GM18870 (cell line): ENCODE data around the gene ADAM15.

Experiments used
- ATAC-seq: cut with Tn5 transposase; IDR thresholded peaks from one replicate; pipeline ENCODE4 v1.9.1; 2021; ENCODE audit warnings: moderate library complexity; ENCODE audit not compliant: unreplicated experiment

ADAM15 gene

DNA sequence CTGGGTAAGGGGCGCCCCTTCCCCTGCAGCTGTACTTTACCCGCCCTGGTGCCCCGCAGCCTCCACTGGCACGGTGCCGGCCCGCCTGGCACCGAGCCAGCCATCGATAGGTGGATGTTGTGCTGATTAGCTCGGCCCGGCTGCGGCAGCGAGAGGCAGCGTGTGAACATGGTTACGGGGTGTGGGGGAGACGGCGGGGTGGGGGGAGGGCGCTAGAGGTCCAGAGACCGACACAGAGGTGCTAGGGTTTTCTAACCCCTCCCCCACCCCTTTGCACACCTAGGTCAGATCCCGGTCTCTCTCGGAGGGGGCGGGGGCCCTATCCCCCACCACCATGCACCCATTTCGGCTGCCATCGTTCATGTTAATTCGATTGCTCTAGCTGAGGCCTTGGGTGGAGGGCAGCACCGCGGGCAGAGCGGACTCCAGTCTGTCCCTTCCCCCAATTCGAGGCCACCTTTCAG, 19.1 kb downstream of the ADAM15 start:
- no peak for ATAC-seq

GRCh38 chr1:155070721-155071569, 19.8 kb downstream of the ADAM15 start:
- ATAC-seq: no peak

DNA sequence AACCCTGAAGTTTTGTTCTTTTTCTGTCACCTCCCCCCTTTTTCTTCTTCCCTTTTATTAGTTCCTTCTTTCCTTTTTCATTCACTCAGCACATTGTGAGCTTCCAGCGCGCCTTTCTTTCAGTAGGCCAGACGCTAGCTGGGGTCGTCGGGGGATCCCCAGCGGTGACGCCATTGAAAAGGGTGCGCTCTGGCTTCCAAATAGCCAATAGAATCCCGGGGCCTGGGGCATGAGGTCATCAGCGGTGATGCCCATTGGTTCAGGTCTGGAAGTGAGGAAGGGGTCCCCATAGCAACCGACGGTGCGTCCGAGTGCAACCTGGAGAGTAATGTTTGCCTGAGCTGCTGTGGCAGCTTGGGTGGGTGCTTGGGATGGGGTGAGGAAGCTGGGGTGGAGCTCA, 20.6 kb downstream of the ADAM15 start:
- ATAC-seq: no peak

GRCh38 chr1:155072531-155073289, 21.6 kb downstream of the ADAM15 start:
- ATAC-seq: no peak

GRCh38 chr1:155073377-155074242, 22.5 kb downstream of the ADAM15 start:
- ATAC-seq: no peak

GRCh38 chr1:155075535-155075934, 24.4 kb downstream of the ADAM15 start:
- ATAC-seq: no peak

GRCh38 chr1:155076371-155076770, 25.3 kb downstream of the ADAM15 start:
- ATAC-seq: no peak

GRCh38 chr1:155077346-155077745, 26.2 kb downstream of the ADAM15 start:
- ATAC-seq: no peak

GRCh38 chr1:155077758-155078445, 26.8 kb downstream of the ADAM15 start:
- no peak for ATAC-seq

GRCh38 chr1:155078469-155079209, 27.5 kb downstream of the ADAM15 start, which contains the start of gene EFNA3:
Gene EFNA3, plus strand, starts transcription at chr1:155078837. Its CDS starts 105 bp downstream, at chr1:155078942.
- ATAC-seq: no peak

DNA sequence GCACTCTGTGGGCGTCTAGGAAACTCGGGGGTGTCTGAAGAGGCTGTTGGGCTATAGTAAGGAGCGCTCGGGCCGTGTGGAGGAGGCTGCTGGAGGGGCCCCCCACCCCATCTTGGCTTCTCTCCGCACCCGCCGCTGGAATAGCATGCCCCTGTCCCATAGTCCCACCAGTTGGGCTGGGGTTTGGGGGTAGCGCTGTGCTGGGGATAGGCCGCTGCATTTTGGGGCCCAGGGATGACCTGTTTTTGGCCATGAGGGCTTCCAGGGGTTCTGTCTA, 28.0 kb downstream of the ADAM15 start:
- no peak for ATAC-seq

- no peak for ATAC-seq
Measured at GRCh38 chr1:155079487-155080311, 28.6 kb downstream of the ADAM15 start.

DNA sequence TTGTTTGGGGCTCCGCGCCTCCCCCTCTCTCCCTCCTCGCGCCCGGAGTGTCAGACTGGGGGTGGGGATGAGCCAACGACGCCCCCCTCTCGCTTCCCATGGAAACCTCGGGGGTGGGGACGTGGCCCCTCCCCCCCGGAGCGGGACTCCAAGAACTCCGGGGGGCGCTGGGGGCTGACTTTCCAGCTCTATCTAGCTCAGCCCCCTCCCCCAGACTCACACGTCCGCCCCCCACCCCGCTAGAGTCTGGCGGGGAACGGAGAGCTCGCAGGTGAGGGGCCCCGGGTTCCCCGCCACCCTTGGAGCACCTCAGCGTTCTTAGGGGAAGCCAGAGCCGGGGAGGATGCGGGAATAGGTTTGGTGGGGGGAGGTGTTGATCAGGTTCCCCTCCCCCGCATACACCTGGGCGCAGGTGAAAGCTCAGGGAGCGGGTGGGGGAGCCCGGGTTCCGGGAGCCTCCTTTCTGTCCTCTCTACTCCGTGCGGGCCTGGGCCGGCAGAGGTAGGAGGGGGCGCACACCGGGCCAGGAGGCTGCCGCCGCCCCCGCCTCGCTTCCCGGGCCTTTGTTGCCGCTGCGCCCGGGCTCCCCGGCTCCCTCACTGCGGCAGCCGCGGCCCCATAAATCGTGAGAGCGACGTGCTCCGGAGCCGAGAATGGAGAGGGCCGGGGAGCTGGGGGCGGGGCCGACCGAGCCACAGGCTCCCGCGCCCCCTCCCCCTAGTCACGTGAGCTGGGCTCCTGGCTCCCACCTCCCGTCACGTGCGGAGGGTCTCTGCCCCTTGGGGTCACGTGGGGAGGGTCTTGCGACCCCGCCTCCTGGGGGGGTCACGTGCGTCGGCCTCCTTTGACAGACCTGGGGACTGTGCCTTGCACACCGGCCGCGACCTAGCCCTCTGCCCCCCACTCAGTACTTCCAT, 29.5 kb downstream of the ADAM15 start:
- ATAC-seq: no peak

- ATAC-seq: no peak
Measured at GRCh38 chr1:155081472-155082300, 30.6 kb downstream of the ADAM15 start.

GRCh38 chr1:155082301-155083051, 31.4 kb downstream of the ADAM15 start:
- no peak for ATAC-seq

- no peak for ATAC-seq
Measured at GRCh38 chr1:155083052-155083541, 32.0 kb downstream of the ADAM15 start.
